Neural progenitor cell (in vitro differentiated cells): ENCODE measurements around the gene TMEM176B. TPM values are rescaled to one million over a fixed set of nuclear protein-coding genes. Genes with fewer than 3 reads are reported as not detected.

Experiments
- DNase-seq: peaks from one replicate; pipeline ENCODE4 v3.0.0-alpha.2; 2016; ENCODE audit warnings: low spot score
- H2AFZ ChIP-seq: fragments of 200-600 bp; sonication (generic); replicated peaks from 2 replicates; pipeline ENCODE4 v1.6.1; 2016; ENCODE audit warnings: antibody characterized with exemption
- H3F3A ChIP-seq: fragments of 200-600 bp; sonication (generic); 2 replicates; pipeline ENCODE4 v1.6.1; 2016; ENCODE audit warnings: antibody characterized with exemption, low read depth
- H3K27ac ChIP-seq: fragments of 200-600 bp; sonication (generic); 2 replicates; pipeline ENCODE4 v1.5.1; 2016; ENCODE audit warnings: mild to moderate bottlenecking
- H3K27me3 ChIP-seq: fragments of 200-600 bp; sonication (generic); 2 replicates; pipeline ENCODE4 v1.6.1; 2016; ENCODE audit warnings: mild to moderate bottlenecking, moderate library complexity
- H3K36me3 ChIP-seq: fragments of 200-600 bp; sonication (generic); 2 replicates; pipeline ENCODE4 v1.5.1; 2016
- H3K4me1 ChIP-seq: fragments of 200-600 bp; sonication (generic); 2 replicates; pipeline ENCODE4 v1.6.1; 2016; ENCODE audit warnings: mixed run types
- H3K4me2 ChIP-seq: fragments of 200-600 bp; sonication (generic); 2 replicates; pipeline ENCODE4 v1.6.1; 2016
- H3K4me3 ChIP-seq: fragments of 200-600 bp; sonication (generic); 2 replicates; pipeline ENCODE4 v1.5.1; 2016
- H3K79me2 ChIP-seq: fragments of 200-600 bp; sonication (generic); 2 replicates; pipeline ENCODE4 v1.6.1; 2016; ENCODE audit warnings: low read depth
- H3K9ac ChIP-seq: fragments of 200-600 bp; sonication (generic); 2 replicates; pipeline ENCODE4 v1.6.1; 2016
- H3K9me3 ChIP-seq: fragments of 200-600 bp; sonication (generic); 2 replicates; pipeline ENCODE4 v1.5.1; 2016; ENCODE audit warnings: low read depth
- H4K20me1 ChIP-seq: fragments of 200-600 bp; sonication (generic); 2 replicates; pipeline ENCODE4 v1.6.1; 2016; ENCODE audit warnings: low read depth
- H3K27ac Mint-ChIP-seq: 3 replicates; pipeline ENCODE4 v1.8.0; 2021; ENCODE audit warnings: mixed read lengths
- H3K27me3 Mint-ChIP-seq: 2 replicates; pipeline ENCODE4 v1.8.0; 2022; ENCODE audit warnings: low read depth, mild to moderate bottlenecking, inconsistent platforms, moderate library complexity, mixed read lengths; ENCODE audit not compliant: insufficient read depth
- H3K36me3 Mint-ChIP-seq: 3 replicates; pipeline ENCODE4 v1.8.0; 2021; ENCODE audit warnings: mixed read lengths
- H3K4me1 Mint-ChIP-seq: 3 replicates; pipeline ENCODE4 v1.8.0; 2021; ENCODE audit warnings: mixed read lengths
- H3K4me3 Mint-ChIP-seq: 3 replicates; pipeline ENCODE4 v1.8.0; 2021; ENCODE audit warnings: mild to moderate bottlenecking, moderate library complexity, mixed read lengths
- H3K9me3 Mint-ChIP-seq: 3 replicates; pipeline ENCODE4 v1.8.0; 2020; ENCODE audit warnings: mixed read lengths
- EZH2 ChIP-seq: fragments of 200-600 bp; sonication (generic); IDR thresholded peaks from 2 replicates; pipeline ENCODE4 v1.6.1; 2017; ENCODE audit warnings: antibody characterized with exemption, mild to moderate bottlenecking, moderate library complexity
- EZH2phosphoT487 ChIP-seq: fragments of 200-600 bp; sonication (generic); IDR thresholded peaks from 2 replicates; pipeline ENCODE4 v1.6.1; 2017; ENCODE audit warnings: antibody characterized with exemption
- total RNA-seq: library from RNA; depleted of rRNA; stranded (reverse); fragments of >200 nt; gene quantifications from 2 replicates; pipeline ENCODE4 v1.2.3, GENCODE V29; 2015; ENCODE audit warnings: low replicate concordance
- TF ChIP-seq, protein P1 (sequence below): fragments of 200-600 bp; sonication (generic); IDR thresholded peaks from 2 replicates; pipeline ENCODE4 v1.5.1; 2017; ENCODE audit warnings: antibody characterized with exemption, mild to moderate bottlenecking

TMEM176B gene
- total RNA-seq, 1 donor from 2014 or later = 0.54 TPM

DNA sequence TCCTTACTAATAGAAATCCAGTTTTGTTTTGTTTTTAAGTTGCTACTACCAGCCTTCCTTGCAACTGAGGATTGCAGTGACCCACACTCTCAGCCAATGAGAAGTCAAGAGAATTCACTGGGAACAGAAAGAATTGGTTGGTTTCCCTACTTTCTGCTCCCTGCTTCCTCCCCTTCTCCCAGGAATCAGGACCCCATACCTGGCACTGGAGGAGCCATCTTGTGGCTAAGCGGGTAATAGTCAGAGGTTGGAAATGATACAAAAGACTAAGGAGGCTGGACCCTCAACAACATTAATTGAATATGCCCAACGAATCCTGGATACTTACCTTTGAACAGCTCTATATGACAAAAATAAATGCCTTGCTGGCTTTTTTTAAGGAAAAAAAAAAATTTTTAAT, 6.7 kb upstream of the TMEM176B start:
- H3K9me3 Mint-ChIP-seq = peaks cover 13% of the 10 kb centered on the region
- no peak overlapping the region for H3K9ac ChIP-seq
- TF ChIP-seq, protein P1, sequence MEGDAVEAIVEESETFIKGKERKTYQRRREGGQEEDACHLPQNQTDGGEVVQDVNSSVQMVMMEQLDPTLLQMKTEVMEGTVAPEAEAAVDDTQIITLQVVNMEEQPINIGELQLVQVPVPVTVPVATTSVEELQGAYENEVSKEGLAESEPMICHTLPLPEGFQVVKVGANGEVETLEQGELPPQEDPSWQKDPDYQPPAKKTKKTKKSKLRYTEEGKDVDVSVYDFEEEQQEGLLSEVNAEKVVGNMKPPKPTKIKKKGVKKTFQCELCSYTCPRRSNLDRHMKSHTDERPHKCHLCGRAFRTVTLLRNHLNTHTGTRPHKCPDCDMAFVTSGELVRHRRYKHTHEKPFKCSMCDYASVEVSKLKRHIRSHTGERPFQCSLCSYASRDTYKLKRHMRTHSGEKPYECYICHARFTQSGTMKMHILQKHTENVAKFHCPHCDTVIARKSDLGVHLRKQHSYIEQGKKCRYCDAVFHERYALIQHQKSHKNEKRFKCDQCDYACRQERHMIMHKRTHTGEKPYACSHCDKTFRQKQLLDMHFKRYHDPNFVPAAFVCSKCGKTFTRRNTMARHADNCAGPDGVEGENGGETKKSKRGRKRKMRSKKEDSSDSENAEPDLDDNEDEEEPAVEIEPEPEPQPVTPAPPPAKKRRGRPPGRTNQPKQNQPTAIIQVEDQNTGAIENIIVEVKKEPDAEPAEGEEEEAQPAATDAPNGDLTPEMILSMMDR = no peak
- TF ChIP-seq EZH2 = no peak
- no peak for TF ChIP-seq EZH2phosphoT487
- H3K36me3 ChIP-seq = no peaks in the 10 kb centered on the region
- no peak overlapping the region for H3K27ac ChIP-seq
- H3F3A ChIP-seq = no peaks in the 10 kb centered on the region
- no peaks in the 10 kb centered on the region for H4K20me1 ChIP-seq
- no peak for DNase-seq
- no peaks in the 10 kb centered on the region for H3K79me2 ChIP-seq
- H3K4me3 ChIP-seq = no peak overlapping the region
- no peaks in the 10 kb centered on the region for H3K9me3 ChIP-seq
- no peaks in the 10 kb centered on the region for H3K4me1 ChIP-seq
- H3K27ac Mint-ChIP-seq = no peak overlapping the region
- no peaks in the 10 kb centered on the region for H3K36me3 Mint-ChIP-seq
- no peaks in the 10 kb centered on the region for H3K4me1 Mint-ChIP-seq
- peaks cover 14% of the 10 kb centered on the region for H3K27me3 Mint-ChIP-seq
- no peak overlapping the region for H2AFZ ChIP-seq
- peaks cover 14% of the 10 kb centered on the region for H3K27me3 ChIP-seq
- no peak overlapping the region for H3K4me2 ChIP-seq
- H3K4me3 Mint-ChIP-seq = no peak overlapping the region

DNA sequence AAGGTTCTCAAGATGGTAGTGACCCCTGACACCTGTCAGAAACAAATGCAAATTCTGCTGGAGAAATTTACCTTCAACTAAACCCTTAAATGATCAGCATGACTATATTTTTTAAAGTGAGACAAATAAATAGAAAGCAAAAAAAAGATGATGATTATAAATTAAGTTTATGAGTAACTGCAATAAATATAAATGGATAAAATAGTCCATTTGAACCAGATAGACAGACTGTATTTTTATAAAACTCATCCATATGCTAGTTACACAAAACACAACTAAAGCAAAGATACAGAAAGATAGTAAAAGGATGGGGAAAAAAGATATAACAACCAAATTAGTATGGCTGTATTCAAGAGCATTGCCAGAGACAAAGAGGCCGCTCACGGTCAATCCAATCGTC, 6.3 kb upstream of the TMEM176B start:
- Mint-ChIP-seq H3K4me3 (no peak overlapping the region), H3K36me3 (no peaks in the 10 kb centered on the region), H3K9me3 (peaks cover 9% of the 10 kb centered on the region), H3K27ac (no peak overlapping the region), H3K4me1 (no peaks in the 10 kb centered on the region), H3K27me3 (peaks cover 18% of the 10 kb centered on the region)
- DNase-seq = no peak
- no peak overlapping the region for H2AFZ ChIP-seq
- H3K9ac ChIP-seq = no peak overlapping the region
- TF ChIP-seq EZH2 (no peak), EZH2phosphoT487 (no peak)
- TF ChIP-seq, protein P1 = no peak
- no peaks in the 10 kb centered on the region for H3K9me3 ChIP-seq
- H3K27me3 ChIP-seq = peaks cover 18% of the 10 kb centered on the region
- H3K27ac ChIP-seq = no peak overlapping the region
- no peak overlapping the region for H3K4me3 ChIP-seq
- no peaks in the 10 kb centered on the region for H3K36me3 ChIP-seq
- H3K4me2 ChIP-seq = no peak overlapping the region
- H3F3A ChIP-seq = no peaks in the 10 kb centered on the region
- H3K4me1 ChIP-seq = no peaks in the 10 kb centered on the region
- no peaks in the 10 kb centered on the region for H4K20me1 ChIP-seq
- no peaks in the 10 kb centered on the region for H3K79me2 ChIP-seq

DNA sequence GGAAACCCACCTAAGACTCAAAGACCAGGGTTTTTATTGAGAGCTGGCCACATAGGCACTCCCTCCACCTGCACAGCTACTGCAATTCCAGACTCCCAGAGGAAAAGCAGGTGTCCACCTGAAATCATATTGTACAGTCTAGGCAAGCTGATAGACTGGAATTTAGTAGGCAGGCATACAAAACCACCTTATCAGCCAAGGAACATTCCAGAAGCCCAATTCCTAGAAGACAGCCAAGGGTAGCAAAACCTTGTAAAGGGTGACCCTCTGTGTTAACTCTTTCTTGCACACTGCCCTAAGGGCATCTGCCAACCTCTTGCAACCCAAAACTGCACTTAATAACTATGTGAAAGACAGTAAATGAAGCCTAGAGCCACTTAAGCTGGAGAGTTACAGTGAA, 5.7 kb upstream of the TMEM176B start:
- H3K4me3 Mint-ChIP-seq = no peak overlapping the region
- no peaks in the 10 kb centered on the region for H3K36me3 ChIP-seq
- no peak overlapping the region for H3K4me3 ChIP-seq
- no peaks in the 10 kb centered on the region for H3K9me3 ChIP-seq
- H3K79me2 ChIP-seq = no peaks in the 10 kb centered on the region
- H3K27me3 ChIP-seq = peaks cover 24% of the 10 kb centered on the region
- peaks cover 8% of the 10 kb centered on the region for H3K9me3 Mint-ChIP-seq
- H3K4me1 Mint-ChIP-seq = peaks cover 3% of the 10 kb centered on the region
- TF ChIP-seq EZH2 = no peak
- no peak for TF ChIP-seq EZH2phosphoT487
- TF ChIP-seq, protein P1 = no peak
- no peaks in the 10 kb centered on the region for H3F3A ChIP-seq
- H4K20me1 ChIP-seq = no peaks in the 10 kb centered on the region
- H2AFZ ChIP-seq = no peak overlapping the region
- no peak overlapping the region for H3K4me2 ChIP-seq
- no peak for DNase-seq
- no peak overlapping the region for H3K27ac ChIP-seq
- no peaks in the 10 kb centered on the region for H3K36me3 Mint-ChIP-seq
- H3K9ac ChIP-seq = no peak overlapping the region
- no peak overlapping the region for H3K27ac Mint-ChIP-seq
- H3K27me3 Mint-ChIP-seq = peaks cover 21% of the 10 kb centered on the region
- no peaks in the 10 kb centered on the region for H3K4me1 ChIP-seq
